PC-3 (cell line): ENCODE data around the gene KCNQ1.

Source experiments
- CTCF ChIP-seq: fragments of 300-600 bp; sonication (generic); conservative IDR thresholded peaks from 2 replicates; pipeline ENCODE4 v1.5.1; 2017; ENCODE audit warnings: antibody characterized with exemption, low read depth, mild to moderate bottlenecking, low read length
- EZH2 ChIP-seq: fragments of 300-600 bp; sonication (generic); IDR thresholded peaks from one replicate; pipeline ENCODE4 v1.6.1; 2017; ENCODE audit warnings: antibody characterized with exemption, mild to moderate bottlenecking, low read length; ENCODE audit not compliant: unreplicated experiment
- EZH2phosphoT487 ChIP-seq: fragments of 300-600 bp; sonication (generic); IDR thresholded peaks from 2 replicates; pipeline ENCODE4 v1.6.1; 2018; ENCODE audit warnings: mild to moderate bottlenecking, antibody characterized with exemption, low read length, borderline replicate concordance

- TF ChIP-seq CTCF (no peak), EZH2phosphoT487 (no peak), EZH2 (no peak)
Observed at GRCh38 chr11:2687223-2687530, 242.4 kb downstream of the KCNQ1 start.
